GM13976 (cell line): ENCODE results near the gene LAG3.
"Not testable (repeated sequence)": the region's sequence is repeated elsewhere in the genome, so short reads cannot be mapped to it uniquely, and the experiment has no call there.

ENCODE experiments used
- DNase-seq: peaks from one replicate; pipeline ENCODE4 v3.0.0; 2012; ENCODE audit warnings: low spot score
- in situ Hi-C: fragments of 300-500 bp; cut with MboI; formaldehyde crosslinking; loops from one replicate; pipeline ENCODE4 v1.12.0; 2022; ENCODE audit warnings: low sequenced_read_pairs, mixed read lengths, inconsistent platforms; ENCODE audit not compliant: unreplicated experiment
- TF ChIP-seq, protein P1 (sequence below): IDR thresholded peaks from 2 replicates; pipeline ENCODE4 v1.5.1; 2012; ENCODE audit warnings: borderline replicate concordance, mild to moderate bottlenecking; ENCODE audit not compliant: insufficient read depth; ENCODE audit errors: extremely low read depth, missing control alignments, control extremely low read depth

LAG3 gene

DNA sequence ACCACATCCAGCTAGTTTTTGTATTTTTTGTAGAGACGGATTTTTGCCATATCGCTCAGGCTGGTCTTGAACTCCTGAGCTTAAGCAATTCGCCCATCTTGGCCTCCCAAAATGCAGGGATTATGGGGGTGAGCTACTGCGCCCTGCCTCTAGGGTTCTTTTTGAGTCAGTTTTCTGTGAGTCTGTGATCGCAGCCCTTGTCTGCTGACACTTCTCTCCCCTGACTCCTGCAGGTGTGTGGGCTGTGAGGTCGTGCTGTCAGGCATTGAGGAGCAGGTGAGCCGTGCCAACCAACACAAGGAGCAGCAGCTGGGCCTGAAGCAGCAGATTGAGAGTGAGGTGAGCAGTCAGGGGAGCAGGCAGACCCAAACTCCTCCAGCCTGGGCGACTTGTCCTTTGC is 42.2 kb upstream of the LAG3 start:
- TF ChIP-seq, protein P1, sequence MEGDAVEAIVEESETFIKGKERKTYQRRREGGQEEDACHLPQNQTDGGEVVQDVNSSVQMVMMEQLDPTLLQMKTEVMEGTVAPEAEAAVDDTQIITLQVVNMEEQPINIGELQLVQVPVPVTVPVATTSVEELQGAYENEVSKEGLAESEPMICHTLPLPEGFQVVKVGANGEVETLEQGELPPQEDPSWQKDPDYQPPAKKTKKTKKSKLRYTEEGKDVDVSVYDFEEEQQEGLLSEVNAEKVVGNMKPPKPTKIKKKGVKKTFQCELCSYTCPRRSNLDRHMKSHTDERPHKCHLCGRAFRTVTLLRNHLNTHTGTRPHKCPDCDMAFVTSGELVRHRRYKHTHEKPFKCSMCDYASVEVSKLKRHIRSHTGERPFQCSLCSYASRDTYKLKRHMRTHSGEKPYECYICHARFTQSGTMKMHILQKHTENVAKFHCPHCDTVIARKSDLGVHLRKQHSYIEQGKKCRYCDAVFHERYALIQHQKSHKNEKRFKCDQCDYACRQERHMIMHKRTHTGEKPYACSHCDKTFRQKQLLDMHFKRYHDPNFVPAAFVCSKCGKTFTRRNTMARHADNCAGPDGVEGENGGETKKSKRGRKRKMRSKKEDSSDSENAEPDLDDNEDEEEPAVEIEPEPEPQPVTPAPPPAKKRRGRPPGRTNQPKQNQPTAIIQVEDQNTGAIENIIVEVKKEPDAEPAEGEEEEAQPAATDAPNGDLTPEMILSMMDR, result no peak
- in situ Hi-C loops, result no loop called here
- DNase-seq, result no peak

DNA sequence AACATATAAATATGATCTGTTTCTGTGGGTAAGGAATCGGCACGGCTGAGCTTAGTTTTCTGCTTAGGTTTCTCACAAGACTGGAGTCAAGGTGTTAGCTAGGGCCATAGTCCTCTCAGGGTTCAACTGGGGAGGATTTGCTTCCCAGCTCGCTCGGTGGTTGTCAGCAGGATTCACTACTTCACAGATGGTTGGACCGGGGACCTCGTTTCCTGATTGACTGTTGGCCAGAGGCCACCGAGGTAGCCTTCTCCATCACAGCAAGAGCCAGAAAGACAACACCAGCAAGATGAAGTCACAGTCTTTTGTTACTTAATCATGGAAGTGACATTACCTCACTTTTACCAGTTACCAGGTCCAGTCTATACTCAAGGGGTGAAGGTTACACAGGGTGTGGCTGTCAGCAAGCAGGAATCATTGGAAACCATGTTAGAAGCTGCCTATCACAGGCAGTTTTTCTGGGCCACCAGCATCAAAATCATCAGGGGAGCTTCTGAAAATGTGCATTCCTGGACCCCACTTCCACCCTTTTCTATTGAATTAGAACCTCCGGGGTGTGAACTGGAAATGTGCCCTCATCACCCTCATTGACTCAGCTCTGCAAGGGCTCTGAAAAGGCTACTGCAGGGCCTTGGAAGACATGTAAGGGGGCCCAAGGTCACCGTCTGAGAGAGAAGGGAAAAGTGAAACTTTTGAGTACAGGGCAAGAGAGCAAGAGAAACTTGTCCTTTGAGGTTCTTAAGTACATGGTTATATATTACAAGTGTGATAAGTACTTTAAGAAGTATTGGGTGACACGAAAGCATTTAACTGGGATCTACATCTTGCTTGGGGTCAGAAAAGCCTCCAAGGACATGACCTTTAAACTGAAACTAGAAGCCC is 37.6 kb upstream of the LAG3 start:
- in situ Hi-C loops, result no loop called here
- DNase-seq, result no peak

DNA sequence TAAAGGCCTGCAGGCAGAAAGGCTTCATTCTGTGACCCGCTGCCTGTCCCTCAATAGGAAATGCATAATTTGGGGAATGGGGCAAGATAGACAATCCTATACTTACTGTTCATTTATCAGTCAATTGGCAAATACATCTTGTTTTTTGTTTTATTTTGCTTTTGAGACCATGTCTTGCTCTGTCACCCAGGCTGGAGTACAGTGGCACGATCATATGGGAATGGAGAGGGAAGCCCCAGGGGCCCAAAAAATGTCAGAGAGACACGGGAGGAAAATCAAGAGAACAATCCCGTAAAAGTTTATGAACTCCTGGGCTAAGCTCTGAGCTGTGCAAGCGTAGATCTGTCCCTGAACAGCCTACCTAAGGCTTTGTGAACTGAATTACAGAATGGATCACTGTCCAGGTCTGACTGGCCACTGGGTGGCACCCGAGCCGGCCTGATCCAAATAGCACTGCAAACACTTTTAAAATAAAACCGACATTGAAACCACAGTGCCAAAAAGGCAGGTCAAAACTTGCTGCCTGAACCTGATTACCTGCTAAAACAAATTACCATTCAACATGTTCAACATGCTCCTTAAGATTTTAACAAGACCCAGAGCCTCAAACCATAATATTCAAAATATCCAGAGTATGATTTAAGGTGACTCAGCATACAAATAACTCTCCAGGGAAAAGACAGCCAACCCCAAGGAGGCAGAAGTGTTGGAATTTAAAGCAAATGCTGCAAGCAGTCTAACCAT is 36.7 kb upstream of the LAG3 start:
- in situ Hi-C loops, result no loop called here
- DNase-seq, result peak; percentile 70

More for the DNA sequence above, 37.6 kb upstream of the LAG3 start:
- TF ChIP-seq, protein P1, result no peak

DNA sequence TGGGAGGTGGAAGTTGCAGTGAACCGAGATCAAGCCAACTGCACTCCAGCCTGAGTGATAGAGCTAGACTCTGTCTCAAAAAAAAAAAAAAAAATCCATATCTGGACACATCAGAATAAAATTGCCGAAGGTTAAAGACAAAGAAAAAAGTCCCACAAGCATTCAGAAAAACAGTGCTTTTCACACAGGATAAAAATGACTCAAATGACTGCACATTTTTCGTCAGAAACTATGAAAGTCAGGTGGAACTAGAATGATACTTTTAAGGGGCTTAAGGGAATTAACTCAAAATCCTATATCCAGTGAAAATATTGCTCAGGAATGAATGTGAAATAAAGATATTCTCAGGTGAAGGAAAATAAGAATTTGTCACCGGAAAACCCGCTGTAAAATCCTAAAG is 35.6 kb upstream of the LAG3 start:
- TF ChIP-seq, protein P1, result no peak
- in situ Hi-C loops, result no loop called here
- no peak for DNase-seq

More for the DNA sequence above, 36.7 kb upstream of the LAG3 start:
- TF ChIP-seq, protein P1, result peak; percentile 74

DNA sequence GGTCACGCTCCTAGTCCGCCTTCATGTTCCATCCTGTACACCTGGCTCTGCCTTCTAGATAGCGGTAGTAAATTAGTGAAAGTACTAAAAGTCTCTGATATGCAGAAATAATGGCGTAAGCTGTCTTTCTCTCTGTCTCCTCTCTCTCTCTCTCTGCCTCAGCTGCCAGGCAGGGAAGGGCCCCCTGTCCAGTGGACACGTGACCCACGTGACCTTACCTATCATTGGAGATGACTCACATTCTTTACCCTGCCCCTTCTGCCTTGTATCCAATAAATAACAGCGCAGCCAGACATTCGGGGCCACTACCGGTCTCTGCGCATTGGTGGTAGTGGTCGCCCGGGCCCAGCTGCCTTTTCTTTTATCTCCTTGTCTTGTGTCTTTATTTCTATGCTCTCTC is 30.2 kb upstream of the LAG3 start:
- in situ Hi-C loops, DNase-seq: not testable (repeated sequence)

DNA sequence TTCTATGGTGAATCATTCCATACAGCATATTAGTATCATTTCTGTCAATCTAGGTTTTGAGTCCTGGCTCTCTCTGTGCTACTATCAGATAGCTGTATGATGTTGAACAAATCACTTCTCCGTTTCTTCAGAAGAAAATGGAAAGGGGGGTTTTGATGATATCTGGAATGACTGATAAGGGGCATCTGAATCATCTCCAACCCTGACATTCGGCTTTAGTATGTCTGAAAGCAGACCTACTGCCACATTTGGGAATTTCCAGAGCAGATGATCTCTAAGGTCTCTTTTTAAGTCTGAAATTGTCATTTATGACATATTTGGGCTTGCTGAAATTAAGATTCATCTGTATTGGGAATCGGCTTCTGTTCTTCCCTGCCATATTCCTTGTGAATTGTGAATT is 29.5 kb upstream of the LAG3 start:
- TF ChIP-seq, protein P1, result no peak
- in situ Hi-C loops, result no loop called here
- DNase-seq, result no peak

DNA sequence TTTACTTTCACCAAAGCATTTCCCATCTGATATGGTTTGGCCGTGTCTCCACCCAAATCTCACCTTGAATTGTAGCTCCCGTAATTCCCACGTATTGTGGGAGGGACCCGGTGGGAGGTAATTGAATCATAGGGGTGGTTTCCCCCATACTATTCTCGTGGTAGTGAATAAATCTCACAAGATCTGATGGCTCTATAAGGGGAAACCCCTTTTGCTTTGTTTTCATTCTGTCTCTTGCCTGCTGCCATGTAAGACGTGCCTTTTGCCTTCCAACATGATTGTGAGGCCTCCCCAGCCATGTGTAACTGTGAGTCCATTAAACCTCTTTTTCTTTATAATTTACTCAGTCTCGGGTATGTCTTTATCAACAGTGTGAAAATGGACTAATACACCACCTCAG is 29.0 kb upstream of the LAG3 start:
- DNase-seq, in situ Hi-C loops: not testable (repeated sequence)
